ENCODE measurements around the gene CCM2.
A peak's percentile ranks its signal among the peaks of the same experiment; 100 is the strongest.
"Not testable (repeated sequence)": the region's sequence is repeated elsewhere in the genome, so short reads cannot be mapped to it uniquely, and the experiment has no call there.

Gene CCM2

GRCh38 chr7:45021604-45022296, 21.7 kb downstream of the CCM2 start:
- Histone ChIP-seq H3K9me3 (ENCODE audit: control insufficient read depth, low read length) (no peaks in the 10 kb centered on the region), H3K4me3 (ENCODE audit: low read length) (no peak overlapping the region), H3K36me3 (ENCODE audit: control insufficient read depth, insufficient read depth, low read length, severe bottlenecking) (peaks cover 9% of the 10 kb centered on the region), H3K4me1 (ENCODE audit: control insufficient read depth, insufficient read depth, low read length) (peaks cover 3% of the 10 kb centered on the region), H3K27me3 (replicated peaks; ENCODE audit: control insufficient read depth, insufficient read depth, low read length) (no peaks in the 10 kb centered on the region), H3K9ac (ENCODE audit: low read length) (no peak overlapping the region)
- DNase-seq (ENCODE audit: low read depth), result peak; percentile 26

- peaks cover 23% of the 10 kb centered on the region for H3K36me3 ChIP-seq (ENCODE audit: control insufficient read depth, insufficient read depth, low read length, severe bottlenecking)
- peaks cover 3% of the 10 kb centered on the region for H3K4me1 ChIP-seq (ENCODE audit: control insufficient read depth, insufficient read depth, low read length)
- no peaks in the 10 kb centered on the region for H3K9me3 ChIP-seq (ENCODE audit: control insufficient read depth, low read length)
- no peak overlapping the region for H3K9ac ChIP-seq (ENCODE audit: low read length)
- no peak overlapping the region for H3K4me3 ChIP-seq (ENCODE audit: low read length)
- H3K27me3 ChIP-seq (replicated peaks; ENCODE audit: control insufficient read depth, insufficient read depth, low read length), result no peaks in the 10 kb centered on the region
- DNase-seq (ENCODE audit: low read depth), result no peak
Measured at GRCh38 chr7:45024126-45024744, 24.2 kb downstream of the CCM2 start.

GRCh38 chr7:45025473-45025872, 25.5 kb downstream of the CCM2 start:
- not testable (repeated sequence) for DNase-seq (ENCODE audit: low read depth); H3K9ac ChIP-seq (ENCODE audit: low read length); H3K27me3 ChIP-seq (replicated peaks; ENCODE audit: control insufficient read depth, insufficient read depth, low read length); H3K4me3 ChIP-seq (ENCODE audit: low read length); H3K4me1 ChIP-seq (ENCODE audit: control insufficient read depth, insufficient read depth, low read length); H3K9me3 ChIP-seq (ENCODE audit: control insufficient read depth, low read length)
- H3K36me3 ChIP-seq (ENCODE audit: control insufficient read depth, insufficient read depth, low read length, severe bottlenecking), result peaks cover 30% of the 10 kb centered on the region

GRCh38 chr7:45026013-45026412, 26.0 kb downstream of the CCM2 start:
- DNase-seq (ENCODE audit: low read depth), result no peak
- Histone ChIP-seq H3K9ac (ENCODE audit: low read length) (no peak overlapping the region), H3K4me3 (ENCODE audit: low read length) (no peak overlapping the region), H3K27me3 (replicated peaks; ENCODE audit: control insufficient read depth, insufficient read depth, low read length) (no peaks in the 10 kb centered on the region), H3K9me3 (ENCODE audit: control insufficient read depth, low read length) (no peaks in the 10 kb centered on the region), H3K4me1 (ENCODE audit: control insufficient read depth, insufficient read depth, low read length) (no peaks in the 10 kb centered on the region), H3K36me3 (ENCODE audit: control insufficient read depth, insufficient read depth, low read length, severe bottlenecking) (peaks cover 30% of the 10 kb centered on the region)

GRCh38 chr7:45026984-45027773, 27.2 kb downstream of the CCM2 start:
- DNase-seq (ENCODE audit: low read depth), result no peak
- Histone ChIP-seq H3K9me3 (ENCODE audit: control insufficient read depth, low read length) (no peaks in the 10 kb centered on the region), H3K9ac (ENCODE audit: low read length) (no peak overlapping the region), H3K4me1 (ENCODE audit: control insufficient read depth, insufficient read depth, low read length) (no peaks in the 10 kb centered on the region), H3K4me3 (ENCODE audit: low read length) (no peak overlapping the region), H3K36me3 (ENCODE audit: control insufficient read depth, insufficient read depth, low read length, severe bottlenecking) (peaks cover 30% of the 10 kb centered on the region), H3K27me3 (replicated peaks; ENCODE audit: control insufficient read depth, insufficient read depth, low read length) (no peaks in the 10 kb centered on the region)

GRCh38 chr7:45027774-45028114, 27.7 kb downstream of the CCM2 start:
- Histone ChIP-seq H3K9ac (ENCODE audit: low read length) (no peak overlapping the region), H3K27me3 (replicated peaks; ENCODE audit: control insufficient read depth, insufficient read depth, low read length) (no peaks in the 10 kb centered on the region), H3K9me3 (ENCODE audit: control insufficient read depth, low read length) (no peaks in the 10 kb centered on the region), H3K36me3 (ENCODE audit: control insufficient read depth, insufficient read depth, low read length, severe bottlenecking) (peaks cover 30% of the 10 kb centered on the region), H3K4me3 (ENCODE audit: low read length) (no peak overlapping the region), H3K4me1 (ENCODE audit: control insufficient read depth, insufficient read depth, low read length) (no peaks in the 10 kb centered on the region)
- DNase-seq (ENCODE audit: low read depth), result no peak

GRCh38 chr7:45028138-45028919, 28.3 kb downstream of the CCM2 start:
- H3K27me3 ChIP-seq (replicated peaks; ENCODE audit: control insufficient read depth, insufficient read depth, low read length), result no peaks in the 10 kb centered on the region
- peaks cover 5% of the 10 kb centered on the region for H3K4me1 ChIP-seq (ENCODE audit: control insufficient read depth, insufficient read depth, low read length)
- no peak overlapping the region for H3K9ac ChIP-seq (ENCODE audit: low read length)
- H3K36me3 ChIP-seq (ENCODE audit: control insufficient read depth, insufficient read depth, low read length, severe bottlenecking), result peaks cover 30% of the 10 kb centered on the region
- H3K4me3 ChIP-seq (ENCODE audit: low read length), result no peak overlapping the region
- H3K9me3 ChIP-seq (ENCODE audit: control insufficient read depth, low read length), result no peaks in the 10 kb centered on the region
- no peak for DNase-seq (ENCODE audit: low read depth)

GRCh38 chr7:45028920-45029344, 28.9 kb downstream of the CCM2 start:
- Histone ChIP-seq H3K27me3 (replicated peaks; ENCODE audit: control insufficient read depth, insufficient read depth, low read length) (no peaks in the 10 kb centered on the region), H3K4me1 (ENCODE audit: control insufficient read depth, insufficient read depth, low read length) (peaks cover 11% of the 10 kb centered on the region), H3K9me3 (ENCODE audit: control insufficient read depth, low read length) (no peaks in the 10 kb centered on the region), H3K9ac (ENCODE audit: low read length) (no peak overlapping the region), H3K36me3 (ENCODE audit: control insufficient read depth, insufficient read depth, low read length, severe bottlenecking) (peaks cover 30% of the 10 kb centered on the region), H3K4me3 (ENCODE audit: low read length) (no peak overlapping the region)
- DNase-seq (ENCODE audit: low read depth), result no peak

- Histone ChIP-seq H3K9me3 (ENCODE audit: control insufficient read depth, low read length) (no peaks in the 10 kb centered on the region), H3K4me3 (ENCODE audit: low read length) (no peak overlapping the region), H3K4me1 (ENCODE audit: control insufficient read depth, insufficient read depth, low read length) (peaks cover 14% of the 10 kb centered on the region), H3K9ac (ENCODE audit: low read length) (no peak overlapping the region), H3K36me3 (ENCODE audit: control insufficient read depth, insufficient read depth, low read length, severe bottlenecking) (peaks cover 24% of the 10 kb centered on the region), H3K27me3 (replicated peaks; ENCODE audit: control insufficient read depth, insufficient read depth, low read length) (no peaks in the 10 kb centered on the region)
- DNase-seq (ENCODE audit: low read depth), result no peak
Measured at GRCh38 chr7:45031829-45032228, 31.8 kb downstream of the CCM2 start.

- DNase-seq (ENCODE audit: low read depth), result no peak
- no peaks in the 10 kb centered on the region for H3K9me3 ChIP-seq (ENCODE audit: control insufficient read depth, low read length)
- H3K27me3 ChIP-seq (replicated peaks; ENCODE audit: control insufficient read depth, insufficient read depth, low read length), result no peaks in the 10 kb centered on the region
- no peak overlapping the region for H3K9ac ChIP-seq (ENCODE audit: low read length)
- peaks cover 22% of the 10 kb centered on the region for H3K36me3 ChIP-seq (ENCODE audit: control insufficient read depth, insufficient read depth, low read length, severe bottlenecking)
- no peak overlapping the region for H3K4me3 ChIP-seq (ENCODE audit: low read length)
- H3K4me1 ChIP-seq (ENCODE audit: control insufficient read depth, insufficient read depth, low read length), result peaks cover 14% of the 10 kb centered on the region
Measured at GRCh38 chr7:45032421-45032820, 32.4 kb downstream of the CCM2 start.

Data from adipocyte (in vitro differentiated cells).